ENCODE results near the gene CELF5.

Gene CELF5

DNA sequence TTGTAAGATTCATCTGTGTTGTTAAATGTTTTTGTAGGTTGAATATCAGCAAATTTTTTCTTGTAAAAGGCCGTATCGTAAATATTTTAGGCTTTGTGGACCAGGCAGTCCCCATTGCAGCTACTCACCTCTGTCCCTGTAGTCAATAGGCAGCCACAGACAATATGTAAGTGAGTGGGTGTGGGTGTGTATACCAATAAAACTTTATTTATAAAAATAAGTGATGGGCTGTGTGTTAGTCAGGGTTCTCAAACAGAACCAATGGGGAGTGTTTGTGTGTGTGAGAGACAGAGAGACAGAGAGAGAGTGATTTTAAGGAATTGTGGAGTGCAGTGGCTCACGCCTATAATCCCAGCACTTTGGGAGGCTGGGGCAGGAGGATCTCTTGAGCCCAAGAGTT is 104.3 kb downstream of the CELF5 start:
- no peak for TF ChIP-seq TCF12 (IDR thresholded peaks at IDR 0.05; ENCODE audit: low read depth)
- no peak for TF ChIP-seq TAF1 (IDR thresholded peaks at IDR 0.05; ENCODE audit: low read depth)
- TF ChIP-seq, protein P1, sequence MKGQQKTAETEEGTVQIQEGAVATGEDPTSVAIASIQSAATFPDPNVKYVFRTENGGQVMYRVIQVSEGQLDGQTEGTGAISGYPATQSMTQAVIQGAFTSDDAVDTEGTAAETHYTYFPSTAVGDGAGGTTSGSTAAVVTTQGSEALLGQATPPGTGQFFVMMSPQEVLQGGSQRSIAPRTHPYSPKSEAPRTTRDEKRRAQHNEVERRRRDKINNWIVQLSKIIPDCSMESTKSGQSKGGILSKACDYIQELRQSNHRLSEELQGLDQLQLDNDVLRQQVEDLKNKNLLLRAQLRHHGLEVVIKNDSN (IDR thresholded peaks at IDR 0.05) = no peak
- TF ChIP-seq CREB1 (IDR thresholded peaks at IDR 0.05; ENCODE audit: low read depth) = no peak
- no peak for TF ChIP-seq EP300 (IDR thresholded peaks at IDR 0.05; ENCODE audit: borderline replicate concordance)
- TF ChIP-seq CEBPB (IDR thresholded peaks at IDR 0.05) = no peak
- TF ChIP-seq NFIC (IDR thresholded peaks at IDR 0.05) = no peak
- no peak for TF ChIP-seq ZBTB7A (IDR thresholded peaks at IDR 0.05; ENCODE audit: low read depth)
- no peak for TF ChIP-seq FOXM1 (IDR thresholded peaks at IDR 0.05; ENCODE audit: borderline replicate concordance, low read depth)
- TF ChIP-seq, protein P2, sequence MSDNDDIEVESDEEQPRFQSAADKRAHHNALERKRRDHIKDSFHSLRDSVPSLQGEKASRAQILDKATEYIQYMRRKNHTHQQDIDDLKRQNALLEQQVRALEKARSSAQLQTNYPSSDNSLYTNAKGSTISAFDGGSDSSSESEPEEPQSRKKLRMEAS (IDR thresholded peaks at IDR 0.05) = no peak
- no peak for TF ChIP-seq YY1 (IDR thresholded peaks at IDR 0.05; ENCODE audit: low read depth)
- no peak for TF ChIP-seq TEAD4 (IDR thresholded peaks at IDR 0.05)
- no peak for TF ChIP-seq EGR1 (IDR thresholded peaks at IDR 0.05)

DNA sequence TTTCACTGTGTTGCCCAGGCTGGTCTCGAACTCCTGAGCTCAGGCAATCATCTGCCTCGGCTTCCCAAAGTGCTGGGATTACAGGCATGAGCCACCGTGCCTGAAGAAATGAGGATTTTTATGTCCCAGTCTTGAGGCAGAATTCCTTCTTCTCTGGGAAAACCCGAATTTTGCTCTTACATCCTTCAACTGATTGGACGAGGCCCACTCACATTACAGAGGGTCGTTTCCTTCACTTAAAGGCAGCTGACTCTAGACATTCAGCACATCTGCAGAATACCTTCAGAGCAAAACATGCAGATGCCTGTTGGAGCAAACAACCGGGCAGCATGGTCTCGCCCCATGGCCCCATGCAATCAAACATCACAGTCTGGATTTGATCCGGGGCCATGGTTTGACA is 105.6 kb downstream of the CELF5 start:
- TF ChIP-seq, protein P3, sequence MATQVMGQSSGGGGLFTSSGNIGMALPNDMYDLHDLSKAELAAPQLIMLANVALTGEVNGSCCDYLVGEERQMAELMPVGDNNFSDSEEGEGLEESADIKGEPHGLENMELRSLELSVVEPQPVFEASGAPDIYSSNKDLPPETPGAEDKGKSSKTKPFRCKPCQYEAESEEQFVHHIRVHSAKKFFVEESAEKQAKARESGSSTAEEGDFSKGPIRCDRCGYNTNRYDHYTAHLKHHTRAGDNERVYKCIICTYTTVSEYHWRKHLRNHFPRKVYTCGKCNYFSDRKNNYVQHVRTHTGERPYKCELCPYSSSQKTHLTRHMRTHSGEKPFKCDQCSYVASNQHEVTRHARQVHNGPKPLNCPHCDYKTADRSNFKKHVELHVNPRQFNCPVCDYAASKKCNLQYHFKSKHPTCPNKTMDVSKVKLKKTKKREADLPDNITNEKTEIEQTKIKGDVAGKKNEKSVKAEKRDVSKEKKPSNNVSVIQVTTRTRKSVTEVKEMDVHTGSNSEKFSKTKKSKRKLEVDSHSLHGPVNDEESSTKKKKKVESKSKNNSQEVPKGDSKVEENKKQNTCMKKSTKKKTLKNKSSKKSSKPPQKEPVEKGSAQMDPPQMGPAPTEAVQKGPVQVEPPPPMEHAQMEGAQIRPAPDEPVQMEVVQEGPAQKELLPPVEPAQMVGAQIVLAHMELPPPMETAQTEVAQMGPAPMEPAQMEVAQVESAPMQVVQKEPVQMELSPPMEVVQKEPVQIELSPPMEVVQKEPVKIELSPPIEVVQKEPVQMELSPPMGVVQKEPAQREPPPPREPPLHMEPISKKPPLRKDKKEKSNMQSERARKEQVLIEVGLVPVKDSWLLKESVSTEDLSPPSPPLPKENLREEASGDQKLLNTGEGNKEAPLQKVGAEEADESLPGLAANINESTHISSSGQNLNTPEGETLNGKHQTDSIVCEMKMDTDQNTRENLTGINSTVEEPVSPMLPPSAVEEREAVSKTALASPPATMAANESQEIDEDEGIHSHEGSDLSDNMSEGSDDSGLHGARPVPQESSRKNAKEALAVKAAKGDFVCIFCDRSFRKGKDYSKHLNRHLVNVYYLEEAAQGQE (IDR thresholded peaks at IDR 0.05; ENCODE audit: low read depth) = no peak
- TF ChIP-seq TAF1 (IDR thresholded peaks at IDR 0.05; ENCODE audit: low read depth) (no peak), EP300 (IDR thresholded peaks at IDR 0.05; ENCODE audit: borderline replicate concordance) (no peak), CEBPB (IDR thresholded peaks at IDR 0.05) (no peak)

DNA sequence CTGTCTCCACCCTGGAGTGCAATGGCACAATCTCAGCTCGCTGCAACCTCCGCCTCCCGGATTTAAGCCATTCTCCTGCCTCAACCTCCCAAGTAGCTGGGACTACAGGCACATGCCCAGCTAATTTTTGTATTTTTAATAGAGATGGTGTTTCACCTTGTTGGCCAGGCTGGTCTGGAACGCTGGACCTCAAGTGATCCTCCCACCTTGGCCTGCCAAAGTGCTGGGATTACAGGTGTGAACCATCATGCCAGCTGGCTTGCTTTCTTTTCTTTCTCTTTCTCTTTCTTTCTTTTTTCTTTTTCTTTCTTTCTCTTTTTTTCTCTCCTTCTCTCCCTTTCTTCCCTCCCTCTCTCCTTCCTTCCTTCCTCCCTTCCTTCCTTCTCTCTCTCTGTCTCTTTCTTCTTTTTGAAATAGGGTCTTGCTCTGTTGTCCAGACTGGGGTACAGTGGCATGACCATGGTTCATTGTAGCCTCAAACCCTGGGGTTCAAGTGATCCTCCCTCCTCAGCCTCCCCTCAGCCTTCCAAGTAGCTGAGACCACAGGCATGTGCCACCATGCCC is 108.6 kb downstream of the CELF5 start:
- TF ChIP-seq CREB1 (IDR thresholded peaks at IDR 0.05; ENCODE audit: low read depth) (no peak), EP300 (IDR thresholded peaks at IDR 0.05; ENCODE audit: borderline replicate concordance) (no peak), RAD21 (IDR thresholded peaks at IDR 0.05; ENCODE audit: low read depth) (no peak)
- TF ChIP-seq, protein P1 (IDR thresholded peaks at IDR 0.05) = no peak

DNA sequence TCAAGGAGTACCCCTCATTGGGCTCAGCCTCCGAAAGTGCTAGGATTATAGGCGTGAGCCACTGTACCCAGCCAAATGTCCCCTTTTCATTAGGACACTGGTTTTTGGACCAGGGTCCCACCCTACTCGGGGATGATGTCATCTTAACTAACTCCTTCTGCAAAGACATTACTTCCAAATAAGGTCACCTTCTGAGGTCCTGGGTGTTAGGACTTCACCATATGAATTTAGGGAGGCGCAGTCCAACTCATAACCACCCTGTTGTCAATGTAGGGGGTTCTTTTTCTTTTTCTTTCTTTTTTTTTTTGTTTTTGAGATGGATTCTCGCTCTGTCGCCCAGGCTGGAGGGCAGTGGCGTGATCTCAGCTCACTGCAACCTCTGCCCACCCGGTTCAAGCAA is 109.2 kb downstream of the CELF5 start:
- TF ChIP-seq FOXM1 (IDR thresholded peaks at IDR 0.05; ENCODE audit: borderline replicate concordance, low read depth) (no peak), CEBPB (IDR thresholded peaks at IDR 0.05) (no peak), NFIC (IDR thresholded peaks at IDR 0.05) (no peak), ZBTB7A (IDR thresholded peaks at IDR 0.05; ENCODE audit: low read depth) (no peak), YY1 (IDR thresholded peaks at IDR 0.05; ENCODE audit: low read depth) (no peak), TCF12 (IDR thresholded peaks at IDR 0.05; ENCODE audit: low read depth) (no peak), RAD21 (IDR thresholded peaks at IDR 0.05; ENCODE audit: low read depth) (no peak), EGR1 (IDR thresholded peaks at IDR 0.05) (no peak), CREB1 (IDR thresholded peaks at IDR 0.05; ENCODE audit: low read depth) (no peak)
- TF ChIP-seq, protein P3 (IDR thresholded peaks at IDR 0.05; ENCODE audit: low read depth) = no peak
- TF ChIP-seq, protein P1 (IDR thresholded peaks at IDR 0.05) = no peak
- TF ChIP-seq, protein P2 (IDR thresholded peaks at IDR 0.05) = no peak

DNA sequence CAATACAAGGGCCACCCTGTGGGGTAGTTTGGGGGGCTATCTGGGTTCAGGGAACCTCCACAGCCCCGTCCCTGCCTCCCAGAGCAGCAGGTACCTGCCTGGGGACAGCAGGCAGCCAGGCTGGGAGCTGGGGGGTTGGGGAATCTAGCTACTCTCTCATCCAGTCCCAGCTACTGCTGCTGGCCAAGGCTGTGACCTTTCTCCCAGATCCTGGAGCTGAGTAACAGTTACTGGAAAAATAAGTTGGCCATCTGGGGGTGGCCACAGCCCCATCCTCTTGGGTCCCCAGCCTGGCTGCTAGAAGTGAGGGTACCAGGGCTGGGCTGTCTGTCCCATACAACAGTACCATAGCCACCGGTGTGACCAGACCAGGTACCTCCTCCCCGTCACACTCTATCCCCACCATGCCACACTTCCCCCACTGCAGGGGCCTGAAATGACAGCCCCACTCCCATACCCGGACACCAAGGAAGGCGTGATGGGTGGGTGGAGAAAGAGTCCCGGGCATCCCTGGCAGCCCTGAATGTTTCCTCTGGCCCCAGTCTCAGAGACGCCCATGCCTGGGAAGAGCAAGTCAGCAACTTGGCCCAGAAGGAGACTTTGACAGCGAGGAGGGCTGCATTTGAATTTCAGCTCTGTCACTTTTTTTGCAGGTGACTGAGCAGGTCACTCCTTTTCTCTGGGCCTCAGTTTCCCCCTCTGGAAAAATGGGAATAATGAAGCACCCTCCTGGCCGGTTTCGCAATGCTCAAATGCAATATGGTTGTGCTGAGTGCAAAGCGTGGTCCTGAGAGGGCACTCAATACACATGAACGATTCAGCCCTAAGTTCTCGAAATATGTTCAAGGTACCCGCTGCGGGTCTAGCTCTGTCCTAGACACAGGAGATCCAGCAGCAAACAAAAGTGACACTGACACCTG is 111.2 kb downstream of the CELF5 start:
- TF ChIP-seq, protein P3 (IDR thresholded peaks at IDR 0.05; ENCODE audit: low read depth) = no peak
- peak; percentile 65 for TF ChIP-seq CEBPB (IDR thresholded peaks at IDR 0.05)

Measured in Ishikawa (cell line).